GM18520 (cell line): Measurements from ENCODE around the gene PRRT4.

Source experiments
- ATAC-seq: cut with Tn5 transposase; IDR thresholded peaks from one replicate; pipeline ENCODE4 v1.9.1; 2021; ENCODE audit not compliant: unreplicated experiment

Gene PRRT4

GRCh38 chr7:128378637-128379036 is 17.1 kb upstream of the PRRT4 start:
- no peak for ATAC-seq

- no peak for ATAC-seq
Observed at GRCh38 chr7:128376077-128376476, 14.6 kb upstream of the PRRT4 start.

- ATAC-seq: no peak
Observed at GRCh38 chr7:128374041-128374440, 12.6 kb upstream of the PRRT4 start.

DNA sequence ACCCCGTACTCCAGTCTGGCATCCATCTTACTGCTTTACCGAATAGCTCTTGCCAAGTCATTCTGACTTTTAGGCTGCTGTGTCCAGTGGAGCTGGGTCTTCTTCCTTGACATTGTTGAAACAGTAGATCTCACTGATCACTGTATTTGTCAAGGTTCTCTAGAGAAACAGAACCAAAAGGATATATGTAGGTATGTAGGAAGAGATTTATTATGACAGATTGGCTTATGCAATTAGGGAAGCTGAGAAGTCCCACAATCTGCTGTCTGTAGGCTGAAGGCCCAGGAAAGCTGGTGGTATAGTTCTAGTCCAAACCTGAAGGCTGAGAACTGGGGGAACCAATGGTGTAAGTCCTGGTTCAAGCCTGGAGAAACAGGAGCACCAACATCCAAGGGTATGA is 12.1 kb upstream of the PRRT4 start:
- no peak for ATAC-seq

- no peak for ATAC-seq
Observed at GRCh38 chr7:128370491-128370890, 9.0 kb upstream of the PRRT4 start.

DNA sequence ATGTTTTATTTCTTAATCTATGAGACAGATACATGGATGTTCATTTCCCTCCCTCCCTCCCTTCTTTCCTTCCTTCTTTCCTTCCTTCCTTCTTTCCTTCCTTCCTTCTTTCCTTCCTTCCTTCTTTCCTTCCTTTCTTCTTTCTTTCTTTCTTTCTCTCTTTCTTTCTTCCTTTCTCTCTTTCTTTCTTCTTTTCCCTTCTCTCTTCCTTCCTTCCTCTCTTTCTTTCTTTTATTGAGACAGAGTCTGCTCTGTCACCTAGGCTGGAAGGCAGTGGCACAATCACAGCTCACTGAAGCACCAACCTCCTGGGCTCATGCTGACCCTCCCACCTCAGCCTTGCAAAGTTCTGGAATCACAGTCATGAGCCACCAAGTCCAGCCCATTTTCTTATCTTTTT is 5.5 kb upstream of the PRRT4 start:
- no peak for ATAC-seq

DNA sequence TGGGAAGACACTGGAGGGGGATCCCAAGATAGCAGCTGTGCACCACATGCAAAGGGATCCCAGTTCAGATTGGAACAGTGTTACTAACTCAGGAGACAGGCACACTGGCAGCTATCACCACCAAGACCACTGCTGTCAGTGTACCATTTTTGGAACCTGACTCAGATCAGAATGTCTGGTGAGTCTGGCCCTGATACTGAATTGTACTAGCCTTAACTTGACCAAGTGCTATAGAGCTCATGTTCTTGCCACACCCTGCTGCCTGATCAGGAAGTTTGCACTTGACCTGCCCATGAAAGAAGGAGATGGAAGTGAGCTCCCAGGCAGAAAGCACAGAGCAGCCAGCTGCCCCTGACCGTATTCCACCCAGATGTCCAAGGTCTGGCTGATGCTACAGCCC is 4.8 kb upstream of the PRRT4 start:
- no peak for ATAC-seq

- no peak for ATAC-seq
Observed at GRCh38 chr7:128365432-128365831, 3.9 kb upstream of the PRRT4 start.

DNA sequence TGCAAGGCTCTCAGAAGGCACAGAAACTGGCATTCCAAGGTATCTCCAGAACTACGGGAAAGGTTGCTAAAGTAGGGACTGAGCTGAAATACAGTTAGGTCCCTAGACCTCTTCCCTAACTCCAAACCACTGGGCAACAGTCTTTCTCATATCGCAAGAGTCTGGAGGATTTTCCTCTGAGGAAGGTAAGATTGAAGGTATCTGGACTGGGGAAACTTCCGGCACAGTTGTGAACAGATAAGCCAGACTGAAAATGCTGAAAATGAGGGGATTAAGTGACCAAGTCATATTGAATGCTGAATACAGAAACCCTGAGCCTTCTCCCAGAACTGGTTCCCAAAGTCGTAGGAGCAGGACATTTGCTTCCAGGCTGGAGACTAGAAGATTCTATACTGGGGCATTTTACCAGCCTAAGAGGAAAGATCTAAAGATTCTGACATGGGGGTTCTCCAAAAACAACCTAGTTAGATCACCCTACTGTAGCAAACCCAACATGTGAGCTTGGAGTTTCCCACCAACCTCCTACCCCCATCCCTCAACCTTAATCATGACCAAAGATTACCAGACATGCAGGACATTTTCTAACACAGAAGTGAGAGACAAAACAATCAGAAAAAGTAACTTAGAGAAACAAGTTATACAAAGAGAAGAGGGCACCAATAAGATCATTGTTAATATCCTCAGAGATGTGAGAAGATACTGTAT is 2.8 kb upstream of the PRRT4 start:
- no peak for ATAC-seq

DNA sequence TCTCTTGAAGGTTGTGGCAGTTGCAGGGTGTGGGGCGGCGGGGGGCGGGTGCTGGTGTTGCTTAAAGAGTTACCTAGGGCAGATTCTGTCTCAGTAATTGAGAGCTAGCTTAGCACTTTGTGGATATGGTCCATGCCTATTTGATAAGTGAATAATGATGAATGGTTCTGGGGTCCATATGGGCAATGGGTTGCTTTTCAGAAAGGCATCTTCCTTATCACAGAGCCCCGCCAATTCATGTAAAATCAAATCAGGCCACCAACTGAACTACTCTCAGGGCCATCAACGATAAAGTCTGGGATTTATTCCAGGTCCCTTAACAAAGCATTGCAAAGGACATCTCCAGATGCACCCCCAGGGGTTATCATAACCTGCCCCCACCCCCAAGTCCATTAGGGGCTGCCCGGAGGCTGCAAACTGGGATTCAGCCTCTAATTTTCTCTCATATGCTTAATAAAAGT is 1.8 kb upstream of the PRRT4 start:
- no peak for ATAC-seq

DNA sequence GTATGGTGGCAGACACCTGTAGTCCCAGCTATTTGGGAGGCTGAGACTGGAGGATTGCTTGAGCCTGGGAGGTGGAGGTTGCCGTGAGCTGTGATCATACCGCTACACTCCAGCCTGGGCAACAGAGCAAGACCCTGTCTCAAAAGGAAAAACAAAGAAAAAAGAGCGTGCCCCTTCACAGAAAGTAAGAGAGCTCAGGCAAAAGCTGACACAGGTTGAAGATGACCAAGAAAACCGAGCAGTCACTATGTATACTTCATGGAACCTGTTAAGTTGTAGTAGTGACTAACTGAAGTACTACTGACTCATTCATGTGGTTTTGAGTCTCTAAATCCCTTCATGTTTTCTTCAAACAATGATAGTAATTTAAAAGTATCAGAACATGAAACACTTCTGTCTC is 1.2 kb upstream of the PRRT4 start:
- ATAC-seq: no peak

DNA sequence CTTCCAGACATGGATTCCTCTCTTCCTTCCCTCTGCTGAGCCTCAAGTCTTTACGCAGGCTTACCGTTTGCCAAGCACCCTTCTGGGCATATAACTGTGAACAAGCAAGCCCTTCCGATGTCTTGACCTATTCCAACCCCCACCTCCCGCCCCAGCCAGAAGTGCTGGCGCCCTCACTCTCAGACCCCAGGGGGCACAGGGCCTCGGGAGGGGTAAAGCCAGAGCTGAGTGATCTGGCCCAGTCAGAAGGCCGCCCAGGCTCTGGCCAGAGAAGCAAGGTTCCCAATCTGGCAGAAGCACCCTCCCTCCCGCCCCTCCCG is 1.2 kb downstream of the PRRT4 start:
- ATAC-seq: no peak

GRCh38 chr7:128359939-128360338 is 1.6 kb downstream of the PRRT4 start:
- no peak for ATAC-seq

DNA sequence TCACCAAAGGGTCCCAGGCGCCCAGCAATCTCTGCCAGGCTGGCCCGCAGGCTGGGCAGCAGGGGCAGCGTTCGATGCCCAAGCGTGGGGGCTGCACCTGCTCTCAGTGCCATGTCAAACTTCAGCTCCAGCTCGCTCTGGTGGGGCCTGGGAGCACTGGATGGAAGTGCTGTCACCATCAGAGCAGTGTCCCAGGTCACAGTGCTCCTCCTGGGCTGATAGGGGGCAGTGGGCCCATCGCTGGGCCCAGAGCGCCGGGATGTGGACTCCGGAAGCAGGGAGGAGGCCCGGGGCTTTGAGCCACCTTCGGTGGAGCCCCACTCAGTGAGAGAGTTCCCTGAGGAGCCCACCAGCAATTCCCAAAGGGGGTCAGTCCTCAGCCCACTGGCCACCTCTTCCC is 2.2 kb downstream of the PRRT4 start:
- no peak for ATAC-seq

GRCh38 chr7:128358233-128358632 is 3.3 kb downstream of the PRRT4 start:
- no peak for ATAC-seq

GRCh38 chr7:128357217-128357613 is 4.3 kb downstream of the PRRT4 start:
- no peak for ATAC-seq

DNA sequence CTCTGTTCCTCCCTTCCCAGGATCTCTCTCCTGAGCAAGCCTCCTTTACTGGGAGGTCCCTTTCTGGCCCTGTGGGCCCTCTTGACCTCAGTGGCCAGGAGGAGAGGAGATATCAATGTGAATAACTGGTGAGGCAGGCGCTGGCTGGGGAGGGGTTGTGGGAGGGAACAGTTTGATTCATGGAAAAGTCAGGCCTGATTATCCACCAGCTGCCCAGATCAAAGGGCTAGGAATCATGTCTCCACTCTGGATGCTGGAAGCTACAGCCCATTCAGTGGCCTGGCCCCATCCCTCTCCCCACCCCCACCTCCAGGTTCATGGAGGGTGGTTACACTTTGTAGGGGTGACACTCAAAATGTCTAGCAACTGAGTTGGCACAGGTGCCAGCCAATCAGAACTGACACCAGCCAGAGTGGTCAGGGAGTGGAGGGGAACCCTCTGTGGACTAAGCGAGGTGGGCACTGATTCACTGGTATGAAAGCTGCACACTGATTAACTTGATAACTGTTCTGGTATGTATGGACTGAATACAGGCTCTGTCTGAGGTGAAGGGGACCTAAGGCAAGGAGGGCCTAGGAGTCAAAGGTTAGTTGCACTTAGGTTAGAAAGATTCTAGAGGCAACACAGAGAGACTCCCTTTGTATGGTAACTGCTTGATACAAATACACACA is 4.8 kb downstream of the PRRT4 start:
- ATAC-seq: no peak

DNA sequence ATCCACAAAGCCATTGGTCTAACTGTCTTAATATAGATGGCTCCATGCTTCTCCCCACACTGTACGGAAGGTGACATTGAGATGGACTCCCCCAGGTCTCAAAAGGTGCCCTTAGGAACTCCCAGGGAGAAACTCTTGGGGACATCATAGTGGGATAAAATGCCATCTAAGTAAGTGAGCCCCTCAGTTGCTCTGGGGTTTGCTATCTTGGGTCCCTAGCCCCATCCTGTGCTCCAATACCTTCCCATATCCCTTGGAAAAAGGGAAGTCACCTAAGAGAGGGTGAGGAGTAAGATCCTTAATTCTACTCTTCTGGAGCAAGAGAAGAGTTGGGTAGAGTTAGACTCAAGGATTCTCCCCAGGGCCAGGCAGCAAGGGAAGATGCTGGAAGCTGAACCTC is 7.9 kb downstream of the PRRT4 start:
- no peak for ATAC-seq

- no peak for ATAC-seq
Observed at GRCh38 chr7:128353189-128353588, 8.3 kb downstream of the PRRT4 start.

GRCh38 chr7:128352636-128353035 is 8.9 kb downstream of the PRRT4 start:
- ATAC-seq: no peak

- ATAC-seq: no peak
Observed at GRCh38 chr7:128352153-128352537, 9.3 kb downstream of the PRRT4 start.

DNA sequence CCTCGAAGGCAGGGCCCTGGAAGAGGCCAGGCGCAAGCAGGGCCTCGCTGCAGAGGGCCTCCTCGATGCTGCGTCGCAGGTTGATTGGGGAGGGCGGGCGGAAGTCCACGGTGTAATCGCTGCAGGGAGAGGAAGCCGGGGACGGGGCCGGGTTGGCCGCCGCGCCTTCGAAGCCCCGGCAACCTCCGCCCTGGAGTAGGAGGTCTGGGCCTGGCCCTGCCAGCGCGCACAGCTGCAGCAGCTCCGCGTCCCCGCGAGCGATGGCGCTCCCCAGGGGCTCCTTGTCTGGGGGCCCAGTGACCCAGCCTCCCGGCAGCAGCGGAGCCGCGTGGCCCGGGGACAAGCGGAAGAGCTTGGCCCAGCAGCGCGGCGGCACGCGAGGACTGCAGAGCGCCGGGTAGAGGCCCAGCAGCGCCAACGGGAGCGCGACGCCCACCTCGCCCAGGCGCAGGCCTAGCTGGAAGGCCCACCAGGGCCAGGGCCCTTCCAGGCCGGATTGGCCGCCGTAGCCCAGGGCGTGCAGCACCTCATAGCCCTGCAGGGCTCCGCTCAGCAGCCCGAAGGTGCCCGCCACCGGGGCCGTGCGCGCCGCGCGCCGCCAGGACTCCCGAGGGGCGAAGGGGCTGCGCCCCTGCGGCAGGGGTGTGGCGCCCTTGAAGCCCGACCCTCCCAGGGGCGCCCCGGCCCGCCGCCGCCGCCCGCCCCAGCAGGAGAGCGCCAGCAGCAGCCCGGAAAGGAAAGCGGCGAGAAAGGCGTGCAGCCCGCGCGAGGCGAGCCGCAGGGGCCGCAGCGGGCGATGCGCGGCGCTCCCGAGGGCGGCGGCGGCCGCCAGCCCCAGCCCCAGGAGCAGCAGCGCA is 10.0 kb downstream of the PRRT4 start:
- ATAC-seq: no peak
